ENCODE measurements around the gene OR2T3. TPM values are rescaled to one million over a fixed set of nuclear protein-coding genes. Genes with fewer than 3 reads are reported as not detected.

The OR2T3 gene
- total RNA-seq, result not detected in 2 replicates

DNA sequence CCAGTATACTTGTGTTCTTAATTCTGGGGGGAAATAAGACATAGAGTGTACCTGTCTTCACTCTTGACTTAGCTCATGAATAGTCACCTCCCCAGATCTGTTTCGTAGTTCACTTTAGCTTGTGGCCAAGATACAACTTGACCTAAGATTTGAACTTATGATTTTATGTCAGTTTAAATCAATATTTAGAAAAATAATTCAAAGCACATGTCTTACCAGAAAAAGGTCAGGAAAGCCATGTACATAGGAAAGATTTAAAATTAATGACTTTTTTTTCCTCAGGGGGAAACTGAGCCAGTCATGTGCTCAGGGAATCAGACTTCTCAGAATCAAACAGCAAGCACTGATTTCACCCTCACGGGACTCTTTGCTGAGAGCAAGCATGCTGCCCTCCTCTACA lies at the start of gene OR2T3:
Gene OR2T3 (plus strand): TSS at position 301 of the 400 bp plus-strand sequence. CDS start 0 bp downstream, at position 301.

GRCh38 chr1:248445399-248445798 lies 27.8 kb upstream of the OR2T3 start, which contains the start of gene OR2T2:
OR2T2 (plus strand) TSS chr1:248445637; CDS start chr1:248452798, 7,161 bp downstream.

DNA sequence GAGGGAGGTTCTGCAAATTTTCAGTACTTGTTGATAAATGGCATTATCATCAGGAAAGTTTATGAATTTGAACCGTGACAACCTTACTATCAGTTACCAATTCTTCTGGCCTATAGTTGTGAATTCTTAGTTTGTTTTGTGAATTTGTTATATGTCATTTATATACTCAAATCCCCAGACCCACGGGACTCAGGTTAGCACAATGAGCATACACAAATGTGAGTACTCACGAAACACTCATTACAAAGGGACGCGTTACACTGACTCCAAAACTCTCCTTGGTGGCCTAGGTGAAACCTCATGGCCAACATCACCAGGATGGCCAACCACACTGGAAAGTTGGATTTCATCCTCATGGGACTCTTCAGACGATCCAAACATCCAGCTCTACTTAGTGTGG lies 15.1 kb downstream of the OR2T3 start, which contains the start of gene OR2T5:
Gene OR2T5 (plus strand): TSS at position 301 of the 400 bp plus-strand sequence. CDS start 0 bp downstream, at position 301.

DNA sequence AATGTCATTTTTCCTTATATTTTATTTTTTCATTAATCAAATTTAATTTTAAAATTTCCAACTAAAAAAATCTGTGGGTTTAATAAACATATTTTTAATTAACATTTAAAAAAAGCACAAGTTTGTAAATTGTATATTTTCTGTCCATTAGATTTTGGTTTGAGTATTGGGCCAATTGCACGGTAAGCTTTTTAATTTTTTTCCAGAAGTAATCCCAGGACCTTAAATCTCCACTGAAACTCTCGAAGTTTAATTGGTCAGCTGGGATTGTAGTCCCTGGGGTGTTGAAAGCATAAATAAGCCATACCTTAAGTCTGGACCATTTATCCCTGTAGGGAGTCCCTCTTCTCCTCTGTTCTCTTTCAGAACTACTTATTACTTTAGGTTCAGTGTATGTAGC lies 34.6 kb downstream of the OR2T3 start, which contains the start of gene OR2G6:
Gene OR2G6 (plus strand): TSS at position 301 of the 400 bp plus-strand sequence. CDS start 13,574 bp downstream, outside the sequence.

Other genes with a start within 250 kb of the OR2T3 start
- not detected in 2 replicates for gene OR2M4, start 241.9 kb upstream of the OR2T3 start, total RNA-seq
- gene OR2T33, start 195.4 kb upstream of the OR2T3 start, total RNA-seq, result not detected in 2 replicates
- gene OR2T12, start 169.9 kb upstream of the OR2T3 start, total RNA-seq, result not detected in 2 replicates
- not detected in 2 replicates for gene OR2M7, start 148.8 kb upstream of the OR2T3 start, total RNA-seq
- gene OR14C36, start 124.6 kb upstream of the OR2T3 start, total RNA-seq, result not detected in 2 replicates
- not detected in 2 replicates for gene OR2T4, start 111.7 kb upstream of the OR2T3 start, total RNA-seq
- not detected in 2 replicates for gene OR2T6, start 97.6 kb upstream of the OR2T3 start, total RNA-seq
- gene OR2T1, start 70.3 kb upstream of the OR2T3 start, total RNA-seq, result not detected in 2 replicates
- gene OR2T2, start 27.7 kb upstream of the OR2T3 start, total RNA-seq, result not detected in 2 replicates
- gene OR2T5, start 15.2 kb downstream of the OR2T3 start, total RNA-seq, result not detected in 2 replicates
- gene OR2G6, start 34.7 kb downstream of the OR2T3 start, total RNA-seq, result not detected in 2 replicates
- gene OR2T29, start 89.4 kb downstream of the OR2T3 start, total RNA-seq, result not detected in 2 replicates
- gene OR2T34, start 101.4 kb downstream of the OR2T3 start, total RNA-seq, result not detected in 2 replicates
- gene OR2T10, start 124.3 kb downstream of the OR2T3 start, total RNA-seq, result not detected in 2 replicates
- gene OR2T11, start 161.7 kb downstream of the OR2T3 start, total RNA-seq, result not detected in 2 replicates
- gene OR2T35, start 171.9 kb downstream of the OR2T3 start, total RNA-seq, result not detected in 2 replicates
- not detected in 2 replicates for gene OR2T27, start 182.2 kb downstream of the OR2T3 start, total RNA-seq
- not detected in 2 replicates for gene OR14I1, start 229.4 kb downstream of the OR2T3 start, total RNA-seq

Data from regular cardiac myocyte (primary cell).